ENCODE results near the gene RPS6KA3.

RPS6KA3 gene

DNA sequence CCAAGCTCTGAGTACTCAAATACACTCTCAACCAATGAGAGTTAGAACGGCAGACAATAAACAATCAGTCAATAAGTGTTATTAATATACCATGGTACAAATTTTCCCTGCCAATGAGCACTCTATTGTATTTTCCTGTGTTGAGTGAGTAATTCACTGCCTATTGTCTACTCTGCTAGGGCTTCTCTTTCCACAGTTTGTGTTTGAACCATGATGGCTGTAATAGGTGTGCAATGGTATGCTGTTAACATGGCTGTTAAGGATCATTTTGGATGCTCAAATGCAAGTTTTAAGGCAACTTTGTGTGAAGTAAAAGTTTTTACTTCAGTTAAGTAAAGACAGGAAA is 41.2 kb downstream of the RPS6KA3 start:
- TF ChIP-seq, protein P1, sequence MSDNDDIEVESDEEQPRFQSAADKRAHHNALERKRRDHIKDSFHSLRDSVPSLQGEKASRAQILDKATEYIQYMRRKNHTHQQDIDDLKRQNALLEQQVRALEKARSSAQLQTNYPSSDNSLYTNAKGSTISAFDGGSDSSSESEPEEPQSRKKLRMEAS (IDR thresholded peaks at IDR 0.05): no peak
- no peak for TF ChIP-seq CEBPB (IDR thresholded peaks at IDR 0.05)

DNA sequence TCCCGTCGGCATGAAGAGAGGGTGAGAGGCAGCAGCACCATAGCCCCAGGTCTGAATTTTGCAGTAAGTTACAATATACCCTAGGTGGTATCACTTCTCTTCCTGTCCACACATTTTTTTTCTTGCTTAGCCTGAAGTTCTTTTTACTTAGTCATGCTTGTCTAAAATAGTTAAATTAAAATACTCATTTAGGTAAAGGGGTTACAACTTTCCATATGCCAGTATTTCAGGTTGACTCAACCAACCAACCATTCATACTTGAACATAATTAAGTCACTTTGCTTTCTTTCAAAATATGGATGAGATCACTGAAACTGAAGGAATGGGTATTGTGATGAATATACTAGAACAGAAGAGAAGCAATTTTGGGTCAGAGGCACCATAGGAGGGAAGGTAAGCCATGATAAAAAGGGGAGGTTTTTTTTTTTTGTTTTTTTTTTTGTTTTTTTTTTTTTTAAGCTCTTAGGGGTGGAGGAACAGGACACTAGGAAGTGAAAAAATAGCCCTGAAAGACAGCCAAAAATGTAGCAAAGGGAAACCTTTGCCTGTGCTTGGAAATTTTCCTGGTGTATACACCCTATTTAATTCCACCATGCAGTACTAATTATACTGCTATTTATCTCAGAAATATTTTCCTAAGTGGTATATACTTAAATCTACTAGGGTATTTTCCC is 41.8 kb downstream of the RPS6KA3 start:
- TF ChIP-seq RAD21 (IDR thresholded peaks at IDR 0.05; ENCODE audit: low read depth) (no peak), FOXM1 (IDR thresholded peaks at IDR 0.05; ENCODE audit: borderline replicate concordance, low read depth) (no peak), CREB1 (IDR thresholded peaks at IDR 0.05; ENCODE audit: low read depth) (no peak), EP300 (IDR thresholded peaks at IDR 0.05; ENCODE audit: borderline replicate concordance) (no peak), TAF1 (IDR thresholded peaks at IDR 0.05; ENCODE audit: low read depth) (no peak), ZBTB7A (IDR thresholded peaks at IDR 0.05; ENCODE audit: low read depth) (no peak), NFIC (IDR thresholded peaks at IDR 0.05) (no peak), EGR1 (IDR thresholded peaks at IDR 0.05) (no peak), CEBPB (IDR thresholded peaks at IDR 0.05) (no peak)
- TF ChIP-seq, protein P2, sequence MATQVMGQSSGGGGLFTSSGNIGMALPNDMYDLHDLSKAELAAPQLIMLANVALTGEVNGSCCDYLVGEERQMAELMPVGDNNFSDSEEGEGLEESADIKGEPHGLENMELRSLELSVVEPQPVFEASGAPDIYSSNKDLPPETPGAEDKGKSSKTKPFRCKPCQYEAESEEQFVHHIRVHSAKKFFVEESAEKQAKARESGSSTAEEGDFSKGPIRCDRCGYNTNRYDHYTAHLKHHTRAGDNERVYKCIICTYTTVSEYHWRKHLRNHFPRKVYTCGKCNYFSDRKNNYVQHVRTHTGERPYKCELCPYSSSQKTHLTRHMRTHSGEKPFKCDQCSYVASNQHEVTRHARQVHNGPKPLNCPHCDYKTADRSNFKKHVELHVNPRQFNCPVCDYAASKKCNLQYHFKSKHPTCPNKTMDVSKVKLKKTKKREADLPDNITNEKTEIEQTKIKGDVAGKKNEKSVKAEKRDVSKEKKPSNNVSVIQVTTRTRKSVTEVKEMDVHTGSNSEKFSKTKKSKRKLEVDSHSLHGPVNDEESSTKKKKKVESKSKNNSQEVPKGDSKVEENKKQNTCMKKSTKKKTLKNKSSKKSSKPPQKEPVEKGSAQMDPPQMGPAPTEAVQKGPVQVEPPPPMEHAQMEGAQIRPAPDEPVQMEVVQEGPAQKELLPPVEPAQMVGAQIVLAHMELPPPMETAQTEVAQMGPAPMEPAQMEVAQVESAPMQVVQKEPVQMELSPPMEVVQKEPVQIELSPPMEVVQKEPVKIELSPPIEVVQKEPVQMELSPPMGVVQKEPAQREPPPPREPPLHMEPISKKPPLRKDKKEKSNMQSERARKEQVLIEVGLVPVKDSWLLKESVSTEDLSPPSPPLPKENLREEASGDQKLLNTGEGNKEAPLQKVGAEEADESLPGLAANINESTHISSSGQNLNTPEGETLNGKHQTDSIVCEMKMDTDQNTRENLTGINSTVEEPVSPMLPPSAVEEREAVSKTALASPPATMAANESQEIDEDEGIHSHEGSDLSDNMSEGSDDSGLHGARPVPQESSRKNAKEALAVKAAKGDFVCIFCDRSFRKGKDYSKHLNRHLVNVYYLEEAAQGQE (IDR thresholded peaks at IDR 0.05; ENCODE audit: low read depth): no peak

DNA sequence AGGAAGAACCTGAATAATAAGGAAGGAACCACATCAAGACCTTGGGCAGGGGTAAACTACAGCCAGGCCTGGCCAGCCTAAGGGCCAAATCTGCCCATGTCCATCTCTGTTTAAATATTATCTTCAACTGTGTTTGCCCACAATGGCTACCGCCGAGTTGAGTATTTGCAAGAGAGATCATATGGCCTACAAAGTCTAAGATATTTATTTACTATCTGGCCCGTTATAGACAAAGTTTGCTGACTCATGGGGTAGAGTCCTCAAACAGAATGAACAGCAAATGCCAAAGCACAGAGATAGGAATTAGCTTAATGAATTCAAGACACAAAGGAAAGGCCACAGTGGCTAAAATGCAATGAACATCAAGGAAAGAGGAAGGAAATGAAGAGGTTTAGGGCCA is 44.8 kb downstream of the RPS6KA3 start:
- TF ChIP-seq EP300 (IDR thresholded peaks at IDR 0.05; ENCODE audit: borderline replicate concordance) (no peak), CREB1 (IDR thresholded peaks at IDR 0.05; ENCODE audit: low read depth) (no peak), TEAD4 (IDR thresholded peaks at IDR 0.05) (no peak), NFIC (IDR thresholded peaks at IDR 0.05) (no peak), YY1 (IDR thresholded peaks at IDR 0.05; ENCODE audit: low read depth) (no peak), EGR1 (IDR thresholded peaks at IDR 0.05) (no peak), ZBTB7A (IDR thresholded peaks at IDR 0.05; ENCODE audit: low read depth) (no peak), RAD21 (IDR thresholded peaks at IDR 0.05; ENCODE audit: low read depth) (no peak), TAF1 (IDR thresholded peaks at IDR 0.05; ENCODE audit: low read depth) (no peak), CEBPB (IDR thresholded peaks at IDR 0.05) (no peak), FOXM1 (IDR thresholded peaks at IDR 0.05; ENCODE audit: borderline replicate concordance, low read depth) (no peak), TCF12 (IDR thresholded peaks at IDR 0.05; ENCODE audit: low read depth) (no peak)
- TF ChIP-seq, protein P3, sequence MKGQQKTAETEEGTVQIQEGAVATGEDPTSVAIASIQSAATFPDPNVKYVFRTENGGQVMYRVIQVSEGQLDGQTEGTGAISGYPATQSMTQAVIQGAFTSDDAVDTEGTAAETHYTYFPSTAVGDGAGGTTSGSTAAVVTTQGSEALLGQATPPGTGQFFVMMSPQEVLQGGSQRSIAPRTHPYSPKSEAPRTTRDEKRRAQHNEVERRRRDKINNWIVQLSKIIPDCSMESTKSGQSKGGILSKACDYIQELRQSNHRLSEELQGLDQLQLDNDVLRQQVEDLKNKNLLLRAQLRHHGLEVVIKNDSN (IDR thresholded peaks at IDR 0.05): no peak
- TF ChIP-seq, protein P1 (IDR thresholded peaks at IDR 0.05): no peak
- TF ChIP-seq, protein P2 (IDR thresholded peaks at IDR 0.05; ENCODE audit: low read depth): no peak

DNA sequence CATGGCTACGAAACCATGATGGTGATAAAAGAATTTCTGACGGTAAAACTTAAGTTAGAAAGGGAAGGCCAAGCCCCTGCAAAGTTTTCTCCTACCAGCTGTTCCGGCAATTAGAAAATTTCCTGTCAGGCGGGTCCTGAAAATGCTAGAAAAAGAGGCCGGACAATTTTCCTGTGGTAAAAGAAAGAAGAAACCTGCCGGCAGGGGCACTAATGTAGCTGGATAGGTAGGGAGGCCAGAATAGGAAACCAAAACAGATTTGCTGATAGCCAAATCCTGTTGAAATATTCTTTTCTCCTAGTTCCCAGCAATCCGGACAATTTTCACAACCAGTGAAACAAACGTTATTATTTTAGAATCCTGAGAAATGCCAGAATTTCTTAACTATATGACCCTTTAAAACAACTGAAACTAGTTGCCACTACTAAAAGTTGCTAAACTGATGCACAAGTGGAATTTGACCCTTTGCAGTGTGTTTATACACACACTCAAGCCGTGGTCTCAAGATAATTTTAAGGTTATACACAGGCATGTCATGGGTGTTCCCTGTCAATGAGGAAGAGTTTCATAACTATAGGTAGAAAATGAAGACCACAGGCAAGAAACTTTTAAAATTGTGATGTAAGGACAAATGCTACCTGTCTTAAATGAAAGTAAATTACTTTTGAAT is 47.7 kb downstream of the RPS6KA3 start:
- no peak for TF ChIP-seq CREB1 (IDR thresholded peaks at IDR 0.05; ENCODE audit: low read depth)
- no peak for TF ChIP-seq EGR1 (IDR thresholded peaks at IDR 0.05)
- no peak for TF ChIP-seq TAF1 (IDR thresholded peaks at IDR 0.05; ENCODE audit: low read depth)
- TF ChIP-seq, protein P2 (IDR thresholded peaks at IDR 0.05; ENCODE audit: low read depth): no peak
- TF ChIP-seq, protein P3 (IDR thresholded peaks at IDR 0.05): no peak
- TF ChIP-seq FOXM1 (IDR thresholded peaks at IDR 0.05; ENCODE audit: borderline replicate concordance, low read depth): no peak
- TF ChIP-seq RAD21 (IDR thresholded peaks at IDR 0.05; ENCODE audit: low read depth): no peak
- TF ChIP-seq TCF12 (IDR thresholded peaks at IDR 0.05; ENCODE audit: low read depth): no peak
- TF ChIP-seq TEAD4 (IDR thresholded peaks at IDR 0.05): no peak
- no peak for TF ChIP-seq NFIC (IDR thresholded peaks at IDR 0.05)
- no peak for TF ChIP-seq EP300 (IDR thresholded peaks at IDR 0.05; ENCODE audit: borderline replicate concordance)
- TF ChIP-seq YY1 (IDR thresholded peaks at IDR 0.05; ENCODE audit: low read depth): no peak
- no peak for TF ChIP-seq ZBTB7A (IDR thresholded peaks at IDR 0.05; ENCODE audit: low read depth)
